Neural crest cell (in vitro differentiated cells): ENCODE results near the gene EIF4E2. TPM values are rescaled to one million over a fixed set of nuclear protein-coding genes. Genes with fewer than 3 reads are reported as not detected.

Source experiments
- DNase-seq: peaks from one replicate; pipeline ENCODE4 v3.0.0; 2021; ENCODE audit warnings: low read depth, mixed read lengths, low spot score
- H3K27ac Mint-ChIP-seq: one replicate; pipeline ENCODE4 v1.8.0; 2021; ENCODE audit warnings: mild to moderate bottlenecking, mixed read lengths; ENCODE audit not compliant: unreplicated experiment
- H3K27me3 Mint-ChIP-seq: 2 replicates; pipeline ENCODE4 v1.8.0; 2021; ENCODE audit warnings: low read depth, mild to moderate bottlenecking, mixed read lengths
- H3K36me3 Mint-ChIP-seq: 2 replicates; pipeline ENCODE4 v1.8.0; 2021; ENCODE audit warnings: low read depth, mild to moderate bottlenecking, mixed read lengths
- H3K4me1 Mint-ChIP-seq: 2 replicates; pipeline ENCODE4 v1.8.0; 2021; ENCODE audit warnings: mixed read lengths
- H3K4me3 Mint-ChIP-seq: one replicate; pipeline ENCODE4 v1.8.0; 2021; ENCODE audit warnings: mild to moderate bottlenecking, mixed read lengths
- H3K9me3 Mint-ChIP-seq: 2 replicates; pipeline ENCODE4 v1.8.0; 2021; ENCODE audit warnings: mixed read lengths
- long read RNA-seq: library from polyadenylated mRNA; unstranded; transcript quantifications from one replicate; pipeline ENCODE4 v2.0.0, GENCODE V29; 2020
- total RNA-seq: library from RNA; stranded (reverse); gene quantifications from 2 replicates; pipeline ENCODE4 v1.2.1, GENCODE V29; 2021
- TF ChIP-seq, protein P1 (sequence below): fragments of 200-600 bp; sonication (generic); conservative IDR thresholded peaks from 2 replicates; pipeline ENCODE4 v1.5.0; 2021; ENCODE audit warnings: antibody characterized with exemption, mild to moderate bottlenecking

The EIF4E2 gene, protein sequence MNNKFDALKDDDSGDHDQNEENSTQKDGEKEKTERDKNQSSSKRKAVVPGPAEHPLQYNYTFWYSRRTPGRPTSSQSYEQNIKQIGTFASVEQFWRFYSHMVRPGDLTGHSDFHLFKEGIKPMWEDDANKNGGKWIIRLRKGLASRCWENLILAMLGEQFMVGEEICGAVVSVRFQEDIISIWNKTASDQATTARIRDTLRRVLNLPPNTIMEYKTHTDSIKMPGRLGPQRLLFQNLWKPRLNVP
- total RNA-seq: 85.7 and 89.0 TPM in 2 replicates
- long read RNA-seq, transcript EIF4E2-202 (7 exons, 3,448 nt): major isoform, 61 of 148 reads
- long read RNA-seq, transcript EIF4E2-207 (8 exons, 3,525 nt): minor isoform, 22 of 148 reads
- long read RNA-seq, transcript EIF4E2-201 (7 exons, 1,604 nt): minor isoform, 27 of 148 reads
- long read RNA-seq, partial matches to known transcripts: 16 of 148 reads
- long read RNA-seq, other reads (novel, unspliced or antisense): 11 of 148 reads

DNA sequence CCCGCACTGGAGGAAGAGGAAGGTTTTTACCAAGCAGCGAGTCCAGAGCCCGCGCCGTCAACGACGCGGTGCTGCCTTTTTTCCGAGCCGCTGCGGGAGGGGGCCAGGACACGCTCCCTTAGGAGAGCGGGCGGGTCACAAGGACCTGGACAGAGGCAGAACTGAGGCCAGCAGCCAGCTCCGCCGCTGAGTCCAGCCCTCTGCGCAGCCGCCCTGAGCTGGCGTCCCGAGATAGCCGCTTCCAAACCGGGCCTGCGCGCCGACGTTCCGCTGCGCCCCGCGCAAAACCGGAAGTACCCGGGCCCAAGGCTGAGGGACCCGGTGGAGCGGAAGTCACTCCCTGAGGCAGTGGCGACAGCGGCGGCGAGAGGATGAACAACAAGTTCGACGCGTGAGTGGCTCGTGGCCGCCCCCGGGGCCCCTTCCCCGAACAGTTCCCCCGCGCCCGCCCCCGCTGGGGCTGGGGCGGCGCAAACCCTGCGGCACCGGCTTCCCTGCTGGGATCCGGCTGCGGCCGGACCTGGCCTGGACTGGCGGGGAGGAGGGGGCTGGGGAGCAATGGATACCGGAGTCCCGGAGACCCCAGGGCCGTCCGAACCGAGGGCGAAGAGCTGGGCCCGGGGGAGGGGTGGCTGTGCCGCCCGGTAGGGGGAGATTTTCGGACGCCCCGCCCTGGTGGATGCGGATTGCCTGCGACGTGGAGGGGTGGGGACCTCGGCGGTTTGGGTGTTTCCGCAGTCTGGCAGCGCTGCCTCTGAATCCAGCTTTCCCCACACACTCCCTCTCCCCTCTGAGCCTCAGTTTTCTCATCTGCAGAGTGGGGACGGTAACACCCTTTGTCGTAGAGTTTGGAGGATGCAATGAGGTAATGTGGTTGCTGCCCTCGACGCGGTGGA lies at the start of gene EIF4E2, which contains the start of gene TIGD1:
TSS of gene EIF4E2 (plus strand) at position 336 of the 896 bp plus-strand sequence. CDS start at position 372, 36 bp downstream.
TSS of gene TIGD1 (minus strand) at position 204 of the 896 bp plus-strand sequence. CDS start 675 bp downstream, outside the sequence.
- TF ChIP-seq, protein P1, sequence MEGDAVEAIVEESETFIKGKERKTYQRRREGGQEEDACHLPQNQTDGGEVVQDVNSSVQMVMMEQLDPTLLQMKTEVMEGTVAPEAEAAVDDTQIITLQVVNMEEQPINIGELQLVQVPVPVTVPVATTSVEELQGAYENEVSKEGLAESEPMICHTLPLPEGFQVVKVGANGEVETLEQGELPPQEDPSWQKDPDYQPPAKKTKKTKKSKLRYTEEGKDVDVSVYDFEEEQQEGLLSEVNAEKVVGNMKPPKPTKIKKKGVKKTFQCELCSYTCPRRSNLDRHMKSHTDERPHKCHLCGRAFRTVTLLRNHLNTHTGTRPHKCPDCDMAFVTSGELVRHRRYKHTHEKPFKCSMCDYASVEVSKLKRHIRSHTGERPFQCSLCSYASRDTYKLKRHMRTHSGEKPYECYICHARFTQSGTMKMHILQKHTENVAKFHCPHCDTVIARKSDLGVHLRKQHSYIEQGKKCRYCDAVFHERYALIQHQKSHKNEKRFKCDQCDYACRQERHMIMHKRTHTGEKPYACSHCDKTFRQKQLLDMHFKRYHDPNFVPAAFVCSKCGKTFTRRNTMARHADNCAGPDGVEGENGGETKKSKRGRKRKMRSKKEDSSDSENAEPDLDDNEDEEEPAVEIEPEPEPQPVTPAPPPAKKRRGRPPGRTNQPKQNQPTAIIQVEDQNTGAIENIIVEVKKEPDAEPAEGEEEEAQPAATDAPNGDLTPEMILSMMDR: peak; percentile 49
- H3K9me3 Mint-ChIP-seq: peaks cover 4% of the 10 kb centered on the region
- H3K4me3 Mint-ChIP-seq: peak within 1 kb of the TSS; percentile 97
- no peaks in the 10 kb centered on the region for H3K27me3 Mint-ChIP-seq
- peak; percentile 93 for DNase-seq
- H3K4me1 Mint-ChIP-seq: peaks cover 43% of the 10 kb centered on the region
- H3K36me3 Mint-ChIP-seq: peaks cover 39% of the 10 kb centered on the region
- H3K27ac Mint-ChIP-seq: peak within 1 kb of the TSS; percentile 98

DNA sequence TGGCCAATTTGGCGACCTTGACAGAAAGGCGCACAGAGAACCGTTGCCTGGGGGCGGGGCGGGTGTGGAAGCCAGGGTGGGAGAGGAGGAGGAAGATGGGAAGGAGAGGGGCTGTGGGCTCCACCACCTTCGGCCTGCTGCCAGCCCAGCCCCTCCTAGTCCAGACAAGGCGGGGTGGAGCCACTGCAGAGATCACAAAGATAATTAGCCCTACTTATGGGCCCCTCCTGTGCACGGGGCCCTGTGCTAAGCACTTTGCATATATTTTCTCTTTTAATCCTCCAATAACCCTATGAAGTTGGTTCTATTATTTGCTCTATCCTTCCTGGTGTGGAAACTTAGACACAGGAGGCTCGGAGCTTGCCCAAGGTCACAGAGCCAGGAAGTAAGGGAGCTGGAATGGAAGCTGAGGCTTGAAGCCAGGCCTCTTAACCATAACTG lies 49.1 kb upstream of the EIF4E2 start:
- Mint-ChIP-seq H3K36me3 (no peaks in the 10 kb centered on the region), H3K27ac (no peak overlapping the region), H3K9me3 (peaks cover 2% of the 10 kb centered on the region), H3K4me3 (peak overlapping the region; percentile 66), H3K27me3 (peaks cover 42% of the 10 kb centered on the region), H3K4me1 (peaks cover 37% of the 10 kb centered on the region)
- TF ChIP-seq, protein P1: no peak
- DNase-seq: no peak

DNA sequence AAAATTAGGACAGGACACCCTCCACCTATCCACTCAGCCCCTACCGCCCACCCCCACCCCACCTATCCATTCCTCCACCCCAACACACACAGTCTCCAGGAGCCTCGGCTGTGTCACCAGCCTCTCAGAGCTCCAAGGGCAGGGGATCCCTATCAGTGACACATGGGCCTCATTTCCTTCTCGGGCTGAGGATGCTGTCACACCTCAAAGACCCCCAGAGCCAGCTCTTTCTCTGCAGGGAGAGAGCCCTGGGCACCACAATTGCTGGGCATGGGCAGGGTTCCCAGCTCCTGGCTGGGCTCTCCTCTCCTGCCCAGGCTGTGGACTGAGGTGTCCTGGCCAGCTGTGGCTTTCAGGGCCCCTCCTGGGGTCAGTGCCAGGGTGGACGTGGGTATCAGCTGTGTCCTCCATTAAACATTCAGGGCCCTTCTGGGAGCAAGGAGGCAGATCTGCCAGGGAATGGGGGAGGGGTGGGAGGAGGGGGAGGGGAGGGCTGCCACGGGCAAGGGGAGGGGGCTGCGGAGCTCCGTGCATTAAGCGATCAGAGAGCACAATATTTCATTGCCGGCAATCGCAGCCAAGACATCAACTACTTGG lies 48.6 kb upstream of the EIF4E2 start:
- Mint-ChIP-seq H3K9me3 (peaks cover 2% of the 10 kb centered on the region), H3K27ac (no peak overlapping the region), H3K27me3 (peaks cover 42% of the 10 kb centered on the region), H3K4me3 (peak overlapping the region; percentile 66), H3K36me3 (no peaks in the 10 kb centered on the region), H3K4me1 (peaks cover 38% of the 10 kb centered on the region)
- no peak for DNase-seq
- TF ChIP-seq, protein P1: no peak

DNA sequence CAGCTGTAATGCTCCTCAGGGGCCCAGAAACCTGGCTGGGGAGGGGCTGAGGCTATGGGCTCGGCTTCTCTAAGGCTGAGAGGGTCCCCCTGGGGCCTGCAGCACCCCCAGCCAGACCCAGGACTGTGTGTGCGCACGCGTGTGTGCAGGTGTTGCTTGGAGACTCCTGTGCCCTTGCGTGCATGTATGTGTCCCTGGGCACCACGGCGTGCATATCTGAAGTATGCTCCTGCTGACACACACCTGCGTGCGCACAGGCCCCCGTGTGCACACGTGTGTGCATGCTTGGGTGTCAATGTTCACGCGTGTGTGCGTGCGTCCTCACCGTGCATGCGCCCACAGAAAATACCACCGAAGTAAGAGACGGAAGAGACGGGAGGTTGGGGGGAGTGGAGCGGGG lies 48.0 kb upstream of the EIF4E2 start:
- no peaks in the 10 kb centered on the region for H3K36me3 Mint-ChIP-seq
- H3K27ac Mint-ChIP-seq: peak overlapping the region; percentile 57
- H3K27me3 Mint-ChIP-seq: peaks cover 42% of the 10 kb centered on the region
- TF ChIP-seq, protein P1: no peak
- DNase-seq: no peak
- H3K4me3 Mint-ChIP-seq: no peak overlapping the region
- peaks cover 2% of the 10 kb centered on the region for H3K9me3 Mint-ChIP-seq
- peaks cover 32% of the 10 kb centered on the region for H3K4me1 Mint-ChIP-seq
